ENCODE results near the gene ZBTB7C.
A peak's percentile ranks its signal among the peaks of the same experiment; 100 is the strongest.

The ZBTB7C gene

GRCh38 chr18:48418539-48419276 lies 9.5 kb upstream of the ZBTB7C start:
- no peak for DNase-seq (ENCODE audit: low read depth)

GRCh38 chr18:48417985-48418384 lies 8.8 kb upstream of the ZBTB7C start:
- DNase-seq (ENCODE audit: low read depth) = no peak

- no peak for DNase-seq (ENCODE audit: low read depth)
Observed at GRCh38 chr18:48413342-48413741, 4.2 kb upstream of the ZBTB7C start.

- DNase-seq (ENCODE audit: low read depth) = no peak
Observed at GRCh38 chr18:48412339-48412929, 3.3 kb upstream of the ZBTB7C start.

- peak; percentile 15 for DNase-seq (ENCODE audit: low read depth)
Observed at GRCh38 chr18:48410095-48410920, 1.1 kb upstream of the ZBTB7C start.

GRCh38 chr18:48409591-48410094 lies 460 bp upstream of the ZBTB7C start:
- DNase-seq (ENCODE audit: low read depth) = no peak

- no peak for DNase-seq (ENCODE audit: low read depth)
Observed at GRCh38 chr18:48408111-48408726, 964 bp downstream of the ZBTB7C start.

GRCh38 chr18:48407358-48407757 lies 1.8 kb downstream of the ZBTB7C start:
- no peak for DNase-seq (ENCODE audit: low read depth)

GRCh38 chr18:48405978-48406377 lies 3.2 kb downstream of the ZBTB7C start:
- DNase-seq (ENCODE audit: low read depth) = no peak

GRCh38 chr18:48404716-48405507 lies 4.3 kb downstream of the ZBTB7C start:
- no peak for DNase-seq (ENCODE audit: low read depth)

- no peak for DNase-seq (ENCODE audit: low read depth)
Observed at GRCh38 chr18:48402953-48403352, 6.2 kb downstream of the ZBTB7C start.

- DNase-seq (ENCODE audit: low read depth) = no peak
Observed at GRCh38 chr18:48399303-48400075, 9.7 kb downstream of the ZBTB7C start.

- DNase-seq (ENCODE audit: low read depth) = no peak
Observed at GRCh38 chr18:48398074-48398473, 11.1 kb downstream of the ZBTB7C start.

- no peak for DNase-seq (ENCODE audit: low read depth)
Observed at GRCh38 chr18:48397021-48397420, 12.2 kb downstream of the ZBTB7C start.

GRCh38 chr18:48396561-48396960 lies 12.6 kb downstream of the ZBTB7C start:
- DNase-seq (ENCODE audit: low read depth) = no peak

GRCh38 chr18:48395646-48396045 lies 13.5 kb downstream of the ZBTB7C start:
- DNase-seq (ENCODE audit: low read depth) = no peak

GRCh38 chr18:48394176-48394575 lies 15.0 kb downstream of the ZBTB7C start:
- no peak for DNase-seq (ENCODE audit: low read depth)

- no peak for DNase-seq (ENCODE audit: low read depth)
Observed at GRCh38 chr18:48393776-48394175, 15.4 kb downstream of the ZBTB7C start.

GRCh38 chr18:48393170-48393569 lies 16.0 kb downstream of the ZBTB7C start:
- DNase-seq (ENCODE audit: low read depth) = no peak

- DNase-seq (ENCODE audit: low read depth) = no peak
Observed at GRCh38 chr18:48392268-48392667, 16.9 kb downstream of the ZBTB7C start.

GRCh38 chr18:48391868-48392267 lies 17.3 kb downstream of the ZBTB7C start:
- no peak for DNase-seq (ENCODE audit: low read depth)
